ENCODE data around the gene CD302. TPM values are rescaled to one million over a fixed set of nuclear protein-coding genes. Genes with fewer than 3 reads are reported as not detected.

The CD302 gene
- total RNA-seq, 6 experiments from 2014 or later, result 1.9 to 5.6 (median 4.2) TPM

- Mint-ChIP-seq H3K9me3 (no peaks in the 10 kb centered on the region), H3K36me3 (ENCODE audit: low read depth) (peaks cover 58% of the 10 kb centered on the region), H3K4me3 (no peak overlapping the region), H3K4me1 (ENCODE audit: low read depth) (peaks cover 23% of the 10 kb centered on the region), H3K27me3 (ENCODE audit: insufficient read depth) (peaks cover 3% of the 10 kb centered on the region), H3K27ac (no peak overlapping the region)
- DNase-seq, result no peak
- TF ChIP-seq CTCF (IDR thresholded peaks at IDR 0.05), result no peak
These were observed 55.2 kb downstream of the CD302 start for GRCh38 chr2:159742846-159743245.

- Mint-ChIP-seq H3K9me3 (no peaks in the 10 kb centered on the region), H3K27me3 (ENCODE audit: insufficient read depth) (peaks cover 3% of the 10 kb centered on the region), H3K27ac (no peak overlapping the region; the same call in 1 of the 2 replicates), H3K4me1 (ENCODE audit: low read depth) (peaks cover 48% of the 10 kb centered on the region), H3K36me3 (ENCODE audit: low read depth) (peaks cover 60% of the 10 kb centered on the region), H3K4me3 (no peak overlapping the region)
- TF ChIP-seq CTCF (IDR thresholded peaks at IDR 0.05), result no peak
- no peak for DNase-seq
These were observed 59.3 kb downstream of the CD302 start for GRCh38 chr2:159738509-159739390.

GRCh38 chr2:159737917-159738296 is 60.1 kb downstream of the CD302 start:
- peaks cover 52% of the 10 kb centered on the region for H3K36me3 Mint-ChIP-seq (ENCODE audit: low read depth)
- TF ChIP-seq CTCF (IDR thresholded peaks at IDR 0.05), result no peak
- no peaks in the 10 kb centered on the region for H3K9me3 Mint-ChIP-seq
- H3K4me3 Mint-ChIP-seq, result no peak overlapping the region
- H3K27ac Mint-ChIP-seq, result no peak overlapping the region
- DNase-seq, result no peak
- peaks cover 3% of the 10 kb centered on the region for H3K27me3 Mint-ChIP-seq (ENCODE audit: insufficient read depth)
- H3K4me1 Mint-ChIP-seq (ENCODE audit: low read depth), result peaks cover 48% of the 10 kb centered on the region

GRCh38 chr2:159737292-159737916 is 60.6 kb downstream of the CD302 start:
- H3K4me1 Mint-ChIP-seq (ENCODE audit: low read depth), result peaks cover 48% of the 10 kb centered on the region
- H3K27ac Mint-ChIP-seq, result peak overlapping the region; percentile 52
- no peak overlapping the region for H3K4me3 Mint-ChIP-seq
- H3K9me3 Mint-ChIP-seq, result no peaks in the 10 kb centered on the region
- H3K36me3 Mint-ChIP-seq (ENCODE audit: low read depth), result peaks cover 47% of the 10 kb centered on the region
- peaks cover 3% of the 10 kb centered on the region for H3K27me3 Mint-ChIP-seq (ENCODE audit: insufficient read depth)
- TF ChIP-seq CTCF (IDR thresholded peaks at IDR 0.05), result no peak
- no peak for DNase-seq

GRCh38 chr2:159736048-159736447 is 62.0 kb downstream of the CD302 start:
- H3K4me1 Mint-ChIP-seq (ENCODE audit: low read depth), result peaks cover 42% of the 10 kb centered on the region
- H3K36me3 Mint-ChIP-seq (ENCODE audit: low read depth), result peaks cover 38% of the 10 kb centered on the region
- TF ChIP-seq CTCF (IDR thresholded peaks at IDR 0.05), result no peak
- peaks cover 3% of the 10 kb centered on the region for H3K27me3 Mint-ChIP-seq (ENCODE audit: insufficient read depth)
- DNase-seq, result peak; percentile 39
- H3K9me3 Mint-ChIP-seq, result no peaks in the 10 kb centered on the region
- no peak overlapping the region for H3K4me3 Mint-ChIP-seq
- peak overlapping the region; percentile 76 for H3K27ac Mint-ChIP-seq

Data from HFFc6 (cell line).